Measurements from ENCODE around the gene KCNT1.

- TF ChIP-seq SRF (IDR thresholded peaks at IDR 0.05; ENCODE audit: low read depth) (no peak), CTCF (IDR thresholded peaks at IDR 0.05 in 2 of 3, conservative IDR thresholded peaks at IDR 0.05 in 1 of 3; ENCODE audit: borderline replicate concordance in 1 of 3, insufficient read depth in 1 of 3, low read depth in 2 of 3, low read length in 2 of 3) (no peak), SP1 (IDR thresholded peaks at IDR 0.05; ENCODE audit: low read depth) (no peak), EZH2 (IDR thresholded peaks at IDR 0.05) (no peak), EGR1 (IDR thresholded peaks at IDR 0.05; ENCODE audit: low read depth) (no peak), POLR2AphosphoS5 (IDR thresholded peaks at IDR 0.05; ENCODE audit: low read depth, low read length) (no peak), CEBPB (IDR thresholded peaks at IDR 0.05; ENCODE audit: low read depth) (no peak), JUND (IDR thresholded peaks at IDR 0.05) (no peak), POLR2A (IDR thresholded peaks at IDR 0.05; ENCODE audit: borderline replicate concordance, extremely low read depth, insufficient read depth, insufficient read length) (no peak), ZNF274 (IDR thresholded peaks at IDR 0.05; ENCODE audit: low read depth, low read length) (no peak)
- TF ChIP-seq, protein P1, sequence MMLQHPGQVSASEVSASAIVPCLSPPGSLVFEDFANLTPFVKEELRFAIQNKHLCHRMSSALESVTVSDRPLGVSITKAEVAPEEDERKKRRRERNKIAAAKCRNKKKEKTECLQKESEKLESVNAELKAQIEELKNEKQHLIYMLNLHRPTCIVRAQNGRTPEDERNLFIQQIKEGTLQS (IDR thresholded peaks at IDR 0.05) = no peak
- TF ChIP-seq, protein P2, sequence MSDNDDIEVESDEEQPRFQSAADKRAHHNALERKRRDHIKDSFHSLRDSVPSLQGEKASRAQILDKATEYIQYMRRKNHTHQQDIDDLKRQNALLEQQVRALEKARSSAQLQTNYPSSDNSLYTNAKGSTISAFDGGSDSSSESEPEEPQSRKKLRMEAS (IDR thresholded peaks at IDR 0.05) = no peak
Measured at GRCh38 chr9:135758870-135759269, 56.9 kb downstream of the KCNT1 start.

All from HCT116 (cell line).